ENCODE data around the gene FAM76A.
"Not testable (repeated sequence)": the region's sequence is repeated elsewhere in the genome, so short reads cannot be mapped to it uniquely, and the experiment has no call there.

Gene FAM76A

GRCh38 chr1:27726173-27727044 lies 648 bp downstream of the FAM76A start:
- peak; percentile 30 for DNase-seq

- DNase-seq = no peak
Observed at GRCh38 chr1:27727126-27727525, 1.4 kb downstream of the FAM76A start.

- no peak for DNase-seq
Observed at GRCh38 chr1:27736252-27736651, 10.5 kb downstream of the FAM76A start.

GRCh38 chr1:27741121-27741520 lies 15.4 kb downstream of the FAM76A start:
- DNase-seq = no peak

GRCh38 chr1:27744556-27744955 lies 18.8 kb downstream of the FAM76A start:
- DNase-seq = no peak

GRCh38 chr1:27745466-27745865 lies 19.7 kb downstream of the FAM76A start:
- DNase-seq = no peak

- DNase-seq = no peak
Observed at GRCh38 chr1:27752360-27752759, 26.6 kb downstream of the FAM76A start.

GRCh38 chr1:27755286-27755685 lies 29.5 kb downstream of the FAM76A start:
- DNase-seq = no peak

- DNase-seq = no peak
Observed at GRCh38 chr1:27755865-27756264, 30.1 kb downstream of the FAM76A start.

GRCh38 chr1:27759236-27759635 lies 33.5 kb downstream of the FAM76A start:
- no peak for DNase-seq

GRCh38 chr1:27760426-27760825 lies 34.7 kb downstream of the FAM76A start:
- no peak for DNase-seq

GRCh38 chr1:27762033-27762432 lies 36.3 kb downstream of the FAM76A start:
- DNase-seq = no peak

- no peak for DNase-seq
Observed at GRCh38 chr1:27763358-27763757, 37.6 kb downstream of the FAM76A start.

GRCh38 chr1:27770293-27770830 lies 44.6 kb downstream of the FAM76A start:
- DNase-seq = no peak

- DNase-seq = no peak
Observed at GRCh38 chr1:27772036-27772931, 46.5 kb downstream of the FAM76A start.

- DNase-seq = peak; percentile 98
Observed at GRCh38 chr1:27772932-27773825, 47.4 kb downstream of the FAM76A start, which contains the start of gene STX12. Gene STX12 (plus strand): TSS chr1:27773219. CDS start chr1:27773308, 89 bp downstream.

GRCh38 chr1:27773826-27774445 lies 48.2 kb downstream of the FAM76A start:
- no peak for DNase-seq

GRCh38 chr1:27774654-27775053 lies 48.9 kb downstream of the FAM76A start:
- DNase-seq = no peak

- not testable (repeated sequence) for DNase-seq
Observed at GRCh38 chr1:27775336-27775735, 49.6 kb downstream of the FAM76A start.

- not testable (repeated sequence) for DNase-seq
Observed at GRCh38 chr1:27776276-27776675, 50.5 kb downstream of the FAM76A start.

GRCh38 chr1:27778056-27778455 lies 52.3 kb downstream of the FAM76A start:
- DNase-seq = no peak

GRCh38 chr1:27779122-27779521 lies 53.4 kb downstream of the FAM76A start:
- DNase-seq = no peak

All from effector CD8-positive, alpha-beta T cell (primary cell).